Inferior parietal cortex (tissue), 1 donor: ENCODE results near the gene PCDH9.
"Not testable (repeated sequence)": the region's sequence is repeated elsewhere in the genome, so short reads cannot be mapped to it uniquely, and the experiment has no call there.

Experiments
- DNase-seq: peaks from one replicate; pipeline ENCODE4 v3.0.0-alpha.2; 2016; ENCODE audit errors: extremely low spot score

PCDH9 gene

GRCh38 chr13:66273011-66273410 lies 957.1 kb downstream of the PCDH9 start:
- DNase-seq, result no peak

DNA sequence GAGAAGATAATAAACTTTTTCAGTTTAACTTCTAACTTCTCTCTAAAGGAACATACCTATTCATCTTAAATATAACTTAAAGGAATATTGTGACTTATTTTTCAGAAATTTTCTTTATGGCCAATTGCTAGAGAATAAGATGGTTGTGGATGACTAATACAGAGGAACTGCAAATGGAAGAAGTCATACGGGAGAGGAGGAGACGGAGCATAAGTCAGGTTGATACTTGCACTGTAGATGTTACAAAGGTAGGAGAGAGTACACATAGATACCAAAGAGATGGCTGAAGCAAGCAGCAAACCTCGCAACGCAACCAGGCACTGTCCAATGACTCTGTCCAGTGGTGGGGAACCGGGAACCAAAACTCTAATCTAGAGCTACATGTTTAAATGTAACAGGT lies 963.4 kb downstream of the PCDH9 start:
- no peak for DNase-seq

- no peak for DNase-seq
Observed at GRCh38 chr13:66266348-66266747, 963.8 kb downstream of the PCDH9 start.

- no peak for DNase-seq
Observed at GRCh38 chr13:66265371-66265770, 964.8 kb downstream of the PCDH9 start.

- no peak for DNase-seq
Observed at GRCh38 chr13:66264971-66265370, 965.2 kb downstream of the PCDH9 start.

DNA sequence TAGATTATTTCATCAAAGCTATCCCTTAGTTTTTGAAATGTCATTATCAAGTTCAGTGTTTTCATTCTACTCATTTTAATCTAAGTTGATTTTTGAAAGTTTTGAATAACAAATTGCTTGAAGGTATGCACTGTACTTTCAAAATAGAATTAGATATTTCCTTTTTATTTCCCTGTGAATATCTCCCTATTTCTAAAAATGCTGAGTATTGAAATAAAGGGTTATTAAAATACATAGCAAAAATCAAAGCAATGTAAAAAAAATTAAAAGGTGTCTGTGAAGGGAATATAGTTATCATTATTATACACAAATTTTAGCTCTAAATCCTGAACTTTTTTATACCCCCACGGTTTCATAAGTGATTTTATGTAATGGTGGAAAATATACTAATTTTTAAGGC lies 967.8 kb downstream of the PCDH9 start:
- no peak for DNase-seq

- not testable (repeated sequence) for DNase-seq
Observed at GRCh38 chr13:66259426-66259825, 970.7 kb downstream of the PCDH9 start.
